ENCODE data around the gene GNG7.
"Not testable (repeated sequence)": the region's sequence is repeated elsewhere in the genome, so short reads cannot be mapped to it uniquely, and the experiment has no call there.

The GNG7 gene

GRCh38 chr19:2625434-2625833 is 77.1 kb downstream of the GNG7 start:
- Histone ChIP-seq H3K27me3 (ENCODE audit: control insufficient read depth in 3 of 3, insufficient read depth in 3 of 3, low read depth in 1 of 3, low read length in 3 of 3) (no peaks in the 10 kb centered on the region), H3K4me3 (ENCODE audit: low read length in 2 of 2) (no peak overlapping the region), H2BK12ac (ENCODE audit: low read length) (no peak overlapping the region), H3K4ac (ENCODE audit: low read length) (no peak overlapping the region), H3K9me3 (replicated peaks in 1 of 2; ENCODE audit: control insufficient read depth in 2 of 2, insufficient read depth in 1 of 2, low read depth in 1 of 2, low read length in 2 of 2) (peaks cover 4% of the 10 kb centered on the region in 2 donors), H3K79me1 (ENCODE audit: low read depth, low read length) (no peaks in the 10 kb centered on the region), H3K23ac (ENCODE audit: low read depth, low read length, poor library complexity) (no peak overlapping the region), H3K36me3 (replicated peaks in 1 of 2; ENCODE audit: control insufficient read depth in 2 of 2, insufficient read depth in 2 of 2, low read length in 2 of 2) (no peaks in the 10 kb centered on the region), H2AFZ (ENCODE audit: low read length) (no peak overlapping the region), H3K9ac (ENCODE audit: low read depth, low read length, poor library complexity) (no peak overlapping the region), H2AK5ac (ENCODE audit: low read depth, low read length) (no peak overlapping the region), H3K4me1 (ENCODE audit: control insufficient read depth in 2 of 2, insufficient read depth in 1 of 2, low read depth in 1 of 2, low read length in 2 of 2) (peaks cover 0 to 6% of the 10 kb centered on the region in 2 donors), H3K18ac (ENCODE audit: low read length) (no peak overlapping the region), H2BK15ac (ENCODE audit: low read length) (no peak overlapping the region), H4K8ac (ENCODE audit: low read depth, low read length) (no peak overlapping the region), H3K27ac (replicated peaks; ENCODE audit: low read length) (no peak overlapping the region), H3K14ac (ENCODE audit: low read length) (no peak overlapping the region), H4K91ac (ENCODE audit: low read depth, low read length, poor library complexity) (no peak overlapping the region), H2BK5ac (ENCODE audit: low read length) (no peak overlapping the region), H2BK120ac (ENCODE audit: low read depth, low read length) (no peak overlapping the region), H3K4me2 (ENCODE audit: insufficient read depth, low read length, poor library complexity, severe bottlenecking) (no peak overlapping the region)
- no CpG with 5 or more reads among the region's 9 CpGs for WGBS, 2 donors (ENCODE audit: extremely low coverage in 2 of 2, insufficient read length in 2 of 2, insufficient replicate concordance in 1 of 2)
- no peak for DNase-seq (ENCODE audit: low spot score)

- H2AK5ac ChIP-seq (ENCODE audit: low read depth, low read length): no peak overlapping the region
- H3K27me3 ChIP-seq (ENCODE audit: control insufficient read depth in 3 of 3, insufficient read depth in 3 of 3, low read depth in 1 of 3, low read length in 3 of 3): no peaks in the 10 kb centered on the region
- H3K79me1 ChIP-seq (ENCODE audit: low read depth, low read length): no peaks in the 10 kb centered on the region
- H2BK12ac ChIP-seq (ENCODE audit: low read length): no peak overlapping the region
- peaks cover 0 to 8% of the 10 kb centered on the region in 2 donors for H3K4me1 ChIP-seq (ENCODE audit: control insufficient read depth in 2 of 2, insufficient read depth in 1 of 2, low read depth in 1 of 2, low read length in 2 of 2)
- no peak overlapping the region for H3K4me3 ChIP-seq (ENCODE audit: low read length in 2 of 2)
- H2BK5ac ChIP-seq (ENCODE audit: low read length): no peak overlapping the region
- H3K4ac ChIP-seq (ENCODE audit: low read length): no peak overlapping the region
- WGBS, 2 donors (ENCODE audit: extremely low coverage in 2 of 2, insufficient read length in 2 of 2, insufficient replicate concordance in 1 of 2): no CpG with 5 or more reads among the region's 11 CpGs
- H4K91ac ChIP-seq (ENCODE audit: low read depth, low read length, poor library complexity): no peak overlapping the region
- peak overlapping the region; percentile 76 for H2AFZ ChIP-seq (ENCODE audit: low read length)
- no peak overlapping the region for H3K27ac ChIP-seq (replicated peaks; ENCODE audit: low read length)
- H3K9ac ChIP-seq (ENCODE audit: low read depth, low read length, poor library complexity): no peak overlapping the region
- H2BK120ac ChIP-seq (ENCODE audit: low read depth, low read length): no peak overlapping the region
- peaks cover 2 to 4% of the 10 kb centered on the region in 2 donors for H3K9me3 ChIP-seq (replicated peaks in 1 of 2; ENCODE audit: control insufficient read depth in 2 of 2, insufficient read depth in 1 of 2, low read depth in 1 of 2, low read length in 2 of 2)
- no peak overlapping the region for H3K23ac ChIP-seq (ENCODE audit: low read depth, low read length, poor library complexity)
- no peak overlapping the region for H3K4me2 ChIP-seq (ENCODE audit: insufficient read depth, low read length, poor library complexity, severe bottlenecking)
- no peak overlapping the region for H3K14ac ChIP-seq (ENCODE audit: low read length)
- no peak overlapping the region for H4K8ac ChIP-seq (ENCODE audit: low read depth, low read length)
- DNase-seq (ENCODE audit: low spot score): no peak
- no peaks in the 10 kb centered on the region for H3K36me3 ChIP-seq (replicated peaks in 1 of 2; ENCODE audit: control insufficient read depth in 2 of 2, insufficient read depth in 2 of 2, low read length in 2 of 2)
- H2BK15ac ChIP-seq (ENCODE audit: low read length): no peak overlapping the region
- peak overlapping the region; percentile 34 for H3K18ac ChIP-seq (ENCODE audit: low read length)
Observed at GRCh38 chr19:2624537-2625091, 77.9 kb downstream of the GNG7 start.

GRCh38 chr19:2623798-2624197 is 78.7 kb downstream of the GNG7 start:
- no peak overlapping the region for H3K4ac ChIP-seq (ENCODE audit: low read length)
- no CpG with 5 or more reads among the region's 12 CpGs for WGBS, 2 donors (ENCODE audit: extremely low coverage in 2 of 2, insufficient read length in 2 of 2, insufficient replicate concordance in 1 of 2)
- H3K14ac ChIP-seq (ENCODE audit: low read length): no peak overlapping the region
- peaks cover 0 to 8% of the 10 kb centered on the region in 2 donors for H3K4me1 ChIP-seq (ENCODE audit: control insufficient read depth in 2 of 2, insufficient read depth in 1 of 2, low read depth in 1 of 2, low read length in 2 of 2)
- no peak overlapping the region for H4K8ac ChIP-seq (ENCODE audit: low read depth, low read length)
- H2AK5ac ChIP-seq (ENCODE audit: low read depth, low read length): no peak overlapping the region
- H3K9me3 ChIP-seq (replicated peaks in 1 of 2; ENCODE audit: control insufficient read depth in 2 of 2, insufficient read depth in 1 of 2, low read depth in 1 of 2, low read length in 2 of 2): peaks cover 2 to 4% of the 10 kb centered on the region in 2 donors
- H3K79me1 ChIP-seq (ENCODE audit: low read depth, low read length): no peaks in the 10 kb centered on the region
- H2BK12ac ChIP-seq (ENCODE audit: low read length): no peak overlapping the region
- H3K9ac ChIP-seq (ENCODE audit: low read depth, low read length, poor library complexity): no peak overlapping the region
- no peak overlapping the region for H2BK5ac ChIP-seq (ENCODE audit: low read length)
- H3K4me2 ChIP-seq (ENCODE audit: insufficient read depth, low read length, poor library complexity, severe bottlenecking): no peak overlapping the region
- no peaks in the 10 kb centered on the region for H3K36me3 ChIP-seq (replicated peaks in 1 of 2; ENCODE audit: control insufficient read depth in 2 of 2, insufficient read depth in 2 of 2, low read length in 2 of 2)
- no peak overlapping the region for H2AFZ ChIP-seq (ENCODE audit: low read length)
- no peak overlapping the region for H3K23ac ChIP-seq (ENCODE audit: low read depth, low read length, poor library complexity)
- no peaks in the 10 kb centered on the region for H3K27me3 ChIP-seq (ENCODE audit: control insufficient read depth in 3 of 3, insufficient read depth in 3 of 3, low read depth in 1 of 3, low read length in 3 of 3)
- no peak overlapping the region for H4K91ac ChIP-seq (ENCODE audit: low read depth, low read length, poor library complexity)
- H3K27ac ChIP-seq (replicated peaks; ENCODE audit: low read length): no peak overlapping the region
- no peak overlapping the region for H3K4me3 ChIP-seq (ENCODE audit: low read length in 2 of 2)
- no peak overlapping the region for H2BK15ac ChIP-seq (ENCODE audit: low read length)
- no peak for DNase-seq (ENCODE audit: low spot score)
- H2BK120ac ChIP-seq (ENCODE audit: low read depth, low read length): no peak overlapping the region
- no peak overlapping the region for H3K18ac ChIP-seq (ENCODE audit: low read length)

GRCh38 chr19:2622371-2622961 is 80.0 kb downstream of the GNG7 start:
- H3K4me1 ChIP-seq (ENCODE audit: control insufficient read depth in 2 of 2, insufficient read depth in 1 of 2, low read depth in 1 of 2, low read length in 2 of 2); H3K79me1 ChIP-seq (ENCODE audit: low read depth, low read length); H4K8ac ChIP-seq (ENCODE audit: low read depth, low read length); H3K4me2 ChIP-seq (ENCODE audit: insufficient read depth, low read length, poor library complexity, severe bottlenecking); H2BK120ac ChIP-seq (ENCODE audit: low read depth, low read length); H3K4me3 ChIP-seq (ENCODE audit: low read length in 2 of 2); H3K27me3 ChIP-seq (ENCODE audit: control insufficient read depth in 3 of 3, insufficient read depth in 3 of 3, low read depth in 1 of 3, low read length in 3 of 3); H3K36me3 ChIP-seq (replicated peaks in 1 of 2; ENCODE audit: control insufficient read depth in 2 of 2, insufficient read depth in 2 of 2, low read length in 2 of 2); H2AFZ ChIP-seq (ENCODE audit: low read length); H2BK5ac ChIP-seq (ENCODE audit: low read length); H4K91ac ChIP-seq (ENCODE audit: low read depth, low read length, poor library complexity); H3K14ac ChIP-seq (ENCODE audit: low read length); DNase-seq (ENCODE audit: low spot score); H2BK12ac ChIP-seq (ENCODE audit: low read length); H2BK15ac ChIP-seq (ENCODE audit: low read length); H3K4ac ChIP-seq (ENCODE audit: low read length); H3K23ac ChIP-seq (ENCODE audit: low read depth, low read length, poor library complexity); H3K9ac ChIP-seq (ENCODE audit: low read depth, low read length, poor library complexity); H3K18ac ChIP-seq (ENCODE audit: low read length); H2AK5ac ChIP-seq (ENCODE audit: low read depth, low read length); H3K27ac ChIP-seq (replicated peaks; ENCODE audit: low read length); H3K9me3 ChIP-seq (replicated peaks in 1 of 2; ENCODE audit: control insufficient read depth in 2 of 2, insufficient read depth in 1 of 2, low read depth in 1 of 2, low read length in 2 of 2): not testable (repeated sequence)
- no CpG with 5 or more reads among the region's 40 CpGs for WGBS, 2 donors (ENCODE audit: extremely low coverage in 2 of 2, insufficient read length in 2 of 2, insufficient replicate concordance in 1 of 2)

Measured in neuronal stem cell (in vitro differentiated cells).